GM20000 (cell line): ENCODE data around the gene OFD1.

Source experiments
- DNase-seq: peaks from one replicate; pipeline ENCODE4 v3.0.0; 2012; ENCODE audit warnings: low spot score
- TF ChIP-seq, protein P1 (sequence below): IDR thresholded peaks from 2 replicates; pipeline ENCODE4 v1.5.1; 2012; ENCODE audit warnings: mild to moderate bottlenecking, control low read depth; ENCODE audit errors: extremely low read depth, missing control alignments

The OFD1 gene

DNA sequence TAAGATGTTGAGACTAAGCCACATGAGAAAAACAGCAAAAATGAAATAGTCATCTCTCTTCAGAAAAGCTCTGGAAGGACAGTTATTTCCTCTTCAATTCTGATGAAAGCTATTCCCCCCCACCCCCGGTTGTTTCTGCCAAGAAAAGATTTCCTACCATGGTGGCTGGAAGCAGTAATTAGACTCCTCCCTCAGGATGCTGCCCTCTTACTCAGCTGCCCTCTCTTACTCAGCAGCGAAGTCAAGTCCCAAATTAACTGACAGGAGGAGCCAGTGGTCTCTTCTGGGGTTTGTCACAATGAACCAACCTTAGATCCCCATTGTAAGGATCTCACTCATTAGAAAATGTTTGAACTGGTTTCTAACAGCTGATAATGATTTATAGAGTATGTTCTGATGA, 44.4 kb downstream of the OFD1 start:
- DNase-seq: no peak
- TF ChIP-seq, protein P1, sequence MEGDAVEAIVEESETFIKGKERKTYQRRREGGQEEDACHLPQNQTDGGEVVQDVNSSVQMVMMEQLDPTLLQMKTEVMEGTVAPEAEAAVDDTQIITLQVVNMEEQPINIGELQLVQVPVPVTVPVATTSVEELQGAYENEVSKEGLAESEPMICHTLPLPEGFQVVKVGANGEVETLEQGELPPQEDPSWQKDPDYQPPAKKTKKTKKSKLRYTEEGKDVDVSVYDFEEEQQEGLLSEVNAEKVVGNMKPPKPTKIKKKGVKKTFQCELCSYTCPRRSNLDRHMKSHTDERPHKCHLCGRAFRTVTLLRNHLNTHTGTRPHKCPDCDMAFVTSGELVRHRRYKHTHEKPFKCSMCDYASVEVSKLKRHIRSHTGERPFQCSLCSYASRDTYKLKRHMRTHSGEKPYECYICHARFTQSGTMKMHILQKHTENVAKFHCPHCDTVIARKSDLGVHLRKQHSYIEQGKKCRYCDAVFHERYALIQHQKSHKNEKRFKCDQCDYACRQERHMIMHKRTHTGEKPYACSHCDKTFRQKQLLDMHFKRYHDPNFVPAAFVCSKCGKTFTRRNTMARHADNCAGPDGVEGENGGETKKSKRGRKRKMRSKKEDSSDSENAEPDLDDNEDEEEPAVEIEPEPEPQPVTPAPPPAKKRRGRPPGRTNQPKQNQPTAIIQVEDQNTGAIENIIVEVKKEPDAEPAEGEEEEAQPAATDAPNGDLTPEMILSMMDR: no peak

DNA sequence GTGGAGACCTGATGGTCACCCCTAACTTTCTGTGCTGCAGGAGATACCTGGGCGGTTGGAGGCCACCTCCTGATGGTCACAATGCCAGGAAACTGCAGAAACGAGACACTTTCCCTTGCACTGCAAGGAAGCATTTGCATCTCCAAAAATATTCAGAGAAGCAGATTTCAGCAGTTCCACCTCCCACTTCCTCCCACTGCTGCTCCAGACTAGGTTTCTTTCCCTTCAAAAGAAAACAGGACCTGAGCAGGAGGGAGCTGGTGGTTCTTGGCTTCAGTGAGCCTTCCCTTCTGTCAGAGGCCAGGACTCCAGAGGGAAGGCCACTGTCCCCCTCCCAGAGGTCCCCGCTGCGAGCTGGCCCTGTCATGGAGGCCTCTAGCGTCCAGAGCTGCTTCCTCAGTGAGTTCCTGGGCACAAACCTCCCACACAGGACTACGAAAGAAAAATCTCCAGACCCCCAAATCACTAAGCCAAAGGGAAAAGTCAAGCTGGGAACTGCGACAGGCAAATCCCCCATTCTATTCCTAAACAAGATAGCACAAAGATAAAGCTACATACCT, 46.4 kb downstream of the OFD1 start:
- no peak for DNase-seq
- TF ChIP-seq, protein P1: no peak

DNA sequence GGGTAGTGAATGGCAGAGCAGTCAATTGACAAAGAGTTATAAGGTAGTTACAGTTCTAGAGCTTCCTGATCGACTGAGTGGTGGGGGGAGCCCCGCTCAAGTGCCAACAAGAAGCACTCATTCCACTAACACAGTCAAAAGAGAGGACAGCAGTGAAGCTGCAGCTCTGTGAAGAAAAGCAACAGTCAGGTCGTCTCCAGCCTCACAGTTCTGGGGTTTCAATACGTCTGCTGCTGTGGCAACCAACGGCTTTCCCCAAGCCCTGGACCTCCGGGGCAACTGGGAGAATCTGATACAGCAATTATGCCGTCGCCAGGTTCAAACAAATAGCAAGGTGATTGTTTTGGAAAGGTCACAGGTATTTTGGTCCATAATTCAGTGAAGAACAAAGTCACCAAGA, 51.5 kb downstream of the OFD1 start:
- TF ChIP-seq, protein P1: no peak
- no peak for DNase-seq

DNA sequence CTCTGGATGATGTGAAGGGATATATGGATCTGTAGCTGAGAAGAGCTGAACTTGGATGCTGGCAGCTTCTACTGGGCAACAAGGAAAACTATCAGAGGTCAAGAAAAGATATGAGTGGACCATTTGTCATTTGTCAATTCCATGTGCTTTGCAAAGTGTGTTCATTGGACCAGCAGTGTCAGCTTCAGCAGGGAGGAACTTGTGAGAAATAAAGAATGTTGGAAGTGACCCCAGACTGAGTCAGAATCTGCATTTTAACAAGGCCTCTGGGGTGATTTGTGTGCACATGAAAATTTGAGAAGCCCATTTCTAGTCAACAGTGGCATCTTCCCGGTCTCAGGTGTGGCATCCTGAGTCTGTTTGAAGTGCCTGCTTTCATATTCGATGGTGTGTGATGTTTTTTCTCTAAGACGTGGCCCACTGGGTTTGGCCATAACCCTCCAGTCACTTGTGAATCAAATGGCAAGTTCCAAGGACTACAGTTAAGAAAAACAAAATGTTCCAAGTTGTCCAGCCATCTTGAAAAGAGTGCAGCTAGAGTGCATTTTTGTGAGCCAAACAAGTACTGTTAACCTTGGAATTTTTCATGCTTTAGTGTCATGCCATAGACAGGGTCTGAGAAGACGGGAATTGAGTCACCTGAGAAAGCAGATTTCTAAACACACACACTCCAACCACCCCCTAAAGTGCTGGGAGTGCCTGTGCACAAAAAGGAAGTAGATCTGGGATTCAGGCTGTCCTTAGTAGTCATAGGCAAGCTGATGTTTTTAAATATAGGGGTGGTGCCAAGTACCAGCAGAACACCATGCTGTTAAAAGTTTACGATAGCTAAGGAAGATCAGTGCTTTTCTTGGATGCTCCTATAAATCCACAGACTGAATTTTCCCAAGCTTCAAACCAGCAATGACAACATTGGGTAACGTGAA, 55.9 kb downstream of the OFD1 start:
- no peak for DNase-seq
- TF ChIP-seq, protein P1: no peak

DNA sequence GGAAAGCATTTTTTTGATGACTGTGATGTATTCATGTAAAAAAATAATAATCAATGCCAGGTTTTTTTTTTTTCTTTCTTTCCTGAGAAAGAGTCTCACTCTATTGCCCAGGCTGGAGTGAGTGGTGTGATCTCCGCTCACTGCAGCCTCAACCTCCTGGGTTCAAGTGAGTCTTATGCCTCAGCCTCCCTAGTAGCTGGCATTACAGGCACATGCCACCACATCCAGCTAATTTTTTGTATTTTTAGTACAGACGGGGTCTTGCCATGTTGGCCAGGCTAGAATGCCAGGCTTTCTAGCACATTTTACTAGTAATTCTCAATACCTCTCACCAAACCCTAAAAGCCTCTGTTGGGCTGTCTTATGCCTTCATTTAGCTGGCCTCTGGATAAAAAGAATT, 56.6 kb downstream of the OFD1 start:
- no peak for DNase-seq
- TF ChIP-seq, protein P1: no peak

DNA sequence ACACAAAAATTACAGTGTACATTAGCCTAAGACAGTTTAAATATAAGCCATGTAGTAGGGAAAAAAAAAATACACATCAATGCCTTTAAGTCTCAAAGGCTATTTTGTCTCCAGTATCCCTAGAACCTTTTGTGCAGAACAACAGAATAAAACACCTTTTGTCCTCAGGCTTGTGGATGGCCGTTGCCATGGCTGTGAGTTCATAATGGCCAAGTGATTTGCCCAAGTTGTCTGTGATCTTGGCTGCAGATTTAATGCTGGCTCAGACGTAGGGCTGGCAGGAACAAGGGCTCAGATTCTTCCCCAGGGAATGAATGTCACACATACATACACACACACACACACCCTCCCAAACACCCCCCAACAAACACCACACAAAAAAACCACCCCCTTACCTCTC, 57.0 kb downstream of the OFD1 start:
- no peak for DNase-seq
- TF ChIP-seq, protein P1: no peak

DNA sequence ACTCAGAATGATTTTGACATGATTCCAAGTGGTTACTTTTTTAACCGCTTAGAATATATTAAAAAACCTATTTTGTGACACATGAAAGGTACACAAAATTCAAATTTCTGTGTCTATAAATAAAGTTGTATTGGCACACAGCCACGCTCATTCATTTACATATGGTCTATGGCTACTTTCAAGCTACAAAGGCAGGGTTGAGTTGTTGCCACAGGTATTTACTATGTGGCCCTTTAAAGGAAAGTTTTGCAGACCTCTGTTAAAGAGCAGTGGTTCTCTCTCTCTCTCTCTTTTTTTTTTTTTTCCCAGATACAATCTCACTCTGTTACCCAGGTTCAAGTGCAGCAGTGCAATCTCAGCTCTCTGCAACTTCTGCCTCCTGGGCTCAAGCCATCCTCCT, 59.3 kb downstream of the OFD1 start:
- TF ChIP-seq, protein P1: no peak
- DNase-seq: no peak
